ENCODE data around the gene EHD4.

GRCh38 chr15:41978534-41978933, 6.2 kb upstream of the EHD4 start:
- TF ChIP-seq RAD21 (IDR thresholded peaks at IDR 0.05; ENCODE audit: low read length) (no peak), TCF12 (IDR thresholded peaks at IDR 0.05) (no peak), CTCF (IDR thresholded peaks at IDR 0.05) (no peak), PBX3 (IDR thresholded peaks at IDR 0.05) (no peak), ELF1 (IDR thresholded peaks at IDR 0.05) (no peak)

Measured in SK-N-SH (cell line).